Fibroblast of lung (primary cell): ENCODE measurements around the gene C5AR1.

Experiments used
- CTCF ChIP-seq, 2 donors: IDR thresholded peaks in 1 of 2; conservative IDR thresholded peaks in 1 of 2; 1 replicate in 1 of 2; 2 replicates in 1 of 2; pipeline ENCODE4 v1.5.1; 2011 to 2012; ENCODE audit warnings: low read length in 2 of 2, control low read depth in 1 of 2, inconsistent platforms in 1 of 2, low read depth in 1 of 2, mild to moderate bottlenecking in 1 of 2
- EZH2 ChIP-seq: IDR thresholded peaks from 2 replicates; pipeline ENCODE4 v1.5.1; 2012; ENCODE audit warnings: low read length, control low read depth, mild to moderate bottlenecking; ENCODE audit errors: missing control alignments

DNA sequence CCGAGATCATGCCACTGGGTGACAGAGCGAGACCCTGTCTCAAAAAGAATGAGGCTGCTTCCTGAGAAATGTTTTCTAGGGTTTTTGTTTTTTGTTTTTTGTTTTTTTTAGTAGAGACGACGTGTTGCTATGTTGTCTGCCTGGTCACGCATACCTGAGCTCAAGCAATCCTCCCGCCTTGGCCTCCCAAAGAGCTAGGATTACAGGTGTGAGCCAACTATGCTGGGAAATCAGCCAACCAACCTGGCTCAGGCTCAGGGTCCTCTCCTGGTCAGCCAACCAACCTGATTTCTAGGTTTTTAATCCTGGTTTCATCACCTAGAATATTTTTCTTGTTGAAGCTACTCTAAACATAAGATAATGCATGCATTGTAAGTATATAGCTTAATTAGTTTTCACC, 47.2 kb downstream of the C5AR1 start:
- TF ChIP-seq CTCF (conservative IDR thresholded peaks at IDR 0.05 in 1 of 2, IDR thresholded peaks at IDR 0.05 in 1 of 2; ENCODE audit: low read depth in 1 of 2, low read length in 2 of 2) (no peak), EZH2 (no peak)
